ENCODE data around the gene OR2T2.
"Not testable (repeated sequence)": the region's sequence is repeated elsewhere in the genome, so short reads cannot be mapped to it uniquely, and the experiment has no call there.

- TF ChIP-seq CTCF (IDR thresholded peaks at IDR 0.05); TCF7L2 (IDR thresholded peaks at IDR 0.05; ENCODE audit: low read depth, low read length); REST (IDR thresholded peaks at IDR 0.05; ENCODE audit: insufficient read depth in 1 of 2, low read depth in 2 of 2, low read length in 1 of 2); SIN3A (IDR thresholded peaks at IDR 0.05; ENCODE audit: borderline replicate concordance, insufficient read depth, low read depth, low read length); POLR2AphosphoS5 (IDR thresholded peaks at IDR 0.05; ENCODE audit: low read depth, low read length): not testable (repeated sequence)
Observed at GRCh38 chr1:248431683-248432082, 13.8 kb upstream of the OR2T2 start.
